LNCAP (cell line): ENCODE data around the gene SLC6A4.

Source experiments
- TF ChIP-seq, protein P1 (sequence below): fragments of 450-650 bp; IDR thresholded peaks from 2 replicates; pipeline ENCODE4 v1.5.1; 2017; ENCODE audit warnings: mild to moderate bottlenecking

SLC6A4 gene

GRCh38 chr17:30208214-30208613 lies 27.3 kb downstream of the SLC6A4 start:
- TF ChIP-seq, protein P1, sequence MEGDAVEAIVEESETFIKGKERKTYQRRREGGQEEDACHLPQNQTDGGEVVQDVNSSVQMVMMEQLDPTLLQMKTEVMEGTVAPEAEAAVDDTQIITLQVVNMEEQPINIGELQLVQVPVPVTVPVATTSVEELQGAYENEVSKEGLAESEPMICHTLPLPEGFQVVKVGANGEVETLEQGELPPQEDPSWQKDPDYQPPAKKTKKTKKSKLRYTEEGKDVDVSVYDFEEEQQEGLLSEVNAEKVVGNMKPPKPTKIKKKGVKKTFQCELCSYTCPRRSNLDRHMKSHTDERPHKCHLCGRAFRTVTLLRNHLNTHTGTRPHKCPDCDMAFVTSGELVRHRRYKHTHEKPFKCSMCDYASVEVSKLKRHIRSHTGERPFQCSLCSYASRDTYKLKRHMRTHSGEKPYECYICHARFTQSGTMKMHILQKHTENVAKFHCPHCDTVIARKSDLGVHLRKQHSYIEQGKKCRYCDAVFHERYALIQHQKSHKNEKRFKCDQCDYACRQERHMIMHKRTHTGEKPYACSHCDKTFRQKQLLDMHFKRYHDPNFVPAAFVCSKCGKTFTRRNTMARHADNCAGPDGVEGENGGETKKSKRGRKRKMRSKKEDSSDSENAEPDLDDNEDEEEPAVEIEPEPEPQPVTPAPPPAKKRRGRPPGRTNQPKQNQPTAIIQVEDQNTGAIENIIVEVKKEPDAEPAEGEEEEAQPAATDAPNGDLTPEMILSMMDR, result no peak

DNA sequence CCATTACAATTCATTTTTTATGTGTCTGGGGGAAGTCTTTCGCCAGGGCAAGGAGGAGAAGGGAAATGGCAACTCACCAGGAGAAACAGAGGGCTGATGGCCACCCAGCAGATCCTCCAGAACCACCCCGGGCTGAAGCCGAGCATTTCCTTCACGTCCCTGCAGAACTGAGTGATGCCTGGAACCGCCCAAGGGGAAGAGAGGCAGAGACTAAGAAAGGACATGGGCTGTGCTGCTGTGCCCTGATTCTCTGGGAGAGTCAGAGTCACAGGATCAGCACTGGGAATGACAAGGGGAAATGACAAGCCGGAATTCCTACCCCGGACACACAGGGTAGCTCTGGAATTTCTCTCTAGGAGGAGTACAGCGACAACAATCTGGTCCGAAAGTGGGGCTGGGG lies 27.8 kb downstream of the SLC6A4 start:
- TF ChIP-seq, protein P1, result no peak

DNA sequence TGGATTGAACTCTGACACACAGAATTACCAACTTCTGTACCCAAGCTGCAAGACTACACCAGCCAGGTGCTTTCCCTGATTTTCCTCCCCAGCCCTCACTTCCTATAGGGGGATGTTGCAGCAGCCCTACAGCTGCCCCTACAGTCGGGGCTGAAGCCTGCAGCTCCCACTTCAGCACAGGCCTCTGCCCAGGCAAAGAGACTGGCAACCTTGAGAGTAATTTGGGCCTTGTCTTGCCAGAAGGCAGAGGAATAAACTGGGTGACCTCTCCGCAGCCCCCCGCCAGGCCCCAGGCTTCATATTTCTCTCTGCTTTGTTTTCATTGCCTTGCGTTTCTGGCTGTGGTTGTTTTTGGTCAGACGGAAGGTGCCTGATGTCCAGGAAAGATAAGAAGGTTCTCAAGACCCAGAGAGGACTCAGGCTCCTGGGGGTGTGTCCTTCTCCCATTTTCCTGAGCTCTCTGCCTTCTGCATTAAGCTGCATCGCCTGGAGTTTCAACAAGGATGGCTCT lies 32.0 kb downstream of the SLC6A4 start:
- TF ChIP-seq, protein P1, result no peak

DNA sequence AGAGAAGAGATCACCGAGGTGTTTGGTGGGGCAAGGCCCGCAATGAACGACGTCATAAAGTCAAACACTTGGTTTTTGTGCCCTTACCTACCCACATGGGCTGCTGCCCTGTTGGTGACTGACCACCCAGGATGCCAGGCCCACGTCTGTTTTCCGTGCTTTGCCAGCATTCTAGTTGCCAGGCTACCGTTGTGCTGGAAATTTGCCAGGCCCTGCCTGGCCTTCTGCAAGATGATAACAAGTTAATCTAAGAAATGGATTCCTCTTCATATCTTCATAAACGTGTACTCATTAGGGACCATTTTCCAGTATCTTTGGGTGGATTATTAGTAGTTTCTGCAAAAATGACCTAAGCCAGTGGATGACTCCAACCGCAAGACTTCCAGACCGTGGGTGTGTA lies 35.4 kb downstream of the SLC6A4 start:
- TF ChIP-seq, protein P1, result no peak

DNA sequence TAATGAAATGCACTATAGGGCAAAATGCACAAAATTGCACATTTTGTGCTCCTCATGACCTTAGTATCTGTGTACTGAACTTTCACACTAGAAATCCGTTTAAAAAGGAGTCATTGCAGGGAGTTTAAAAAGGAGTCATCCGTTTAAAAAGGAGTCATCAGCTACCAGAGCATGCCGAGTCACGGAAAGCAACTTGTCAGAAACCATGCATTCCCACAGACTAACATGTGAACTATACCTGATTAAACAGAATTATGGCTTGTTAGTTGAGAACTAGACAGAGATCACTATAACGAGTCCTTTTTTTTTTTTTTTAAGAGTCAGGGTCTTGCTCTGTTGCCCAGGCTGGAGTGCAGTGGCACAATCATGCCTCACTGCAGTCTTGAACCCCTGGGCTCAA lies 35.9 kb downstream of the SLC6A4 start:
- TF ChIP-seq, protein P1, result no peak

DNA sequence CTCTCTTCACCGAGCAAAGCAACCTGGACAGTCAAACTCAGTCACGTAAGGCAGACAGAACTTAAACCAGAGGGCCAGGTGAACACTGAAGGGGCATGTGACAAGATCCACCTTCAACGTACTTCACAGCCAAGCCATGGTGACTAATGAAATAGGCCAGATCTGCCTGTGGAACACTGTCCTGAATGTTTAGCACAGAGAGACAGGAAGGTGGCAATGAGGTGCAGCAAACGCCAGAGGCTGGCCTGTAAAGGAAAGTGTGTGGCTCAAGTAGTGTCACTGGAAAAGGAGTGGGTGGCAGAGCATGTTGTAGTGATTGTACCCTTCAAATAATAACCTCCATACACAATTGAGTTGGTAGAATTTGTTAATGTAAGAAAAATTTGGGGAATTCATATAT lies 38.1 kb downstream of the SLC6A4 start:
- TF ChIP-seq, protein P1, result no peak

DNA sequence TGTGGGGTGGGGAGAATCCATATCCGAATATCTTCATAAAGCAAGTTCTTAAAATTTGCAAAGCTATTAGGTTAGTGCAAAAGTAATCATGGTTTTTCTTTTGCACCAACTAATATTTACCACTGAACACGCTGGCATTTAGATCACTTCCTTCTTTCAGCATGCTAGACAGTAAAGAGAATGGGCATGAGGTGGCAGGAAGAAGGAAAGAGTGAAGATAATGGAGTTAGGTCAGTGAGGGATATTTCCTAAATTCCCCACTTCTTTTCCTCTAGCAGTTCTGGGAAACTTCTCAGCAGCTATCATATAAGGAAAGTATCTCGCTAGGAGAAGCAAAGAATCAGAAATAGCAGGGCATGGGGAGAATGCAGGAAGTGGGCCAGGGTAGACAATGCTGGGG lies 39.0 kb downstream of the SLC6A4 start:
- TF ChIP-seq, protein P1, result no peak

DNA sequence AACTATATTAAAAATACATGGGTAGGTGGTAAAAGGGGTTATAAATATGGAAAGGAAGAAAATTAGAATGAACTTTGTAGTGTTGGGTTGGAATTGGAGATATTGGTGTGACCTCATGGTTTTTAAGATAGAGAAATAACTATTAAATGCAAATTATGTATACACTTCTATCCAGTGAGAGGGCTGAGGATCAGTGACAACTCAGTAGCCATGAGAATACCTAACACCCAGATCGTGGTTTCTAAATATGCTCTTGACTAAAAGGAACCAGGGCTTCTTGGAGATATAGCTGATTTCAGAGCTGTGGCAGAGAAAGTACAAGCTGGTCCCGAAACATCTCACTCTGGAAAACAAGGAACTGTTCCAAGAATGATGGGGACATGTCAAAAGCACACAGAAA lies 44.4 kb downstream of the SLC6A4 start:
- TF ChIP-seq, protein P1, result no peak
